Middle frontal gyrus (tissue), 1 donor: ENCODE data around the gene ABLIM2.
A peak's percentile ranks its signal among the peaks of the same experiment; 100 is the strongest.

Experiments used
- DNase-seq: peaks from one replicate; pipeline ENCODE4 v3.0.0-alpha.2; 2015; ENCODE audit warnings: low spot score; ENCODE audit errors: extremely low spot score

The ABLIM2 gene

GRCh38 chr4:8158710-8159536 is at the start of gene ABLIM2:
Gene ABLIM2 (minus strand): TSS chr4:8158813. CDS start chr4:8158689, 124 bp downstream.
- DNase-seq = peak; percentile 96

GRCh38 chr4:8207314-8207713 is 48.7 kb upstream of the ABLIM2 start:
- DNase-seq = no peak

- DNase-seq = no peak
Measured at GRCh38 chr4:8205749-8206611, 47.4 kb upstream of the ABLIM2 start.

- no peak for DNase-seq
Measured at GRCh38 chr4:8205241-8205707, 46.7 kb upstream of the ABLIM2 start.

GRCh38 chr4:8204576-8205227 is 46.1 kb upstream of the ABLIM2 start:
- DNase-seq = no peak

GRCh38 chr4:8203817-8204216 is 45.2 kb upstream of the ABLIM2 start:
- no peak for DNase-seq

GRCh38 chr4:8203052-8203401 is 44.4 kb upstream of the ABLIM2 start:
- no peak for DNase-seq

- no peak for DNase-seq
Measured at GRCh38 chr4:8202108-8203051, 43.8 kb upstream of the ABLIM2 start.

GRCh38 chr4:8201321-8201781 is 42.7 kb upstream of the ABLIM2 start:
- no peak for DNase-seq

- DNase-seq = no peak
Measured at GRCh38 chr4:8200302-8200975, 41.8 kb upstream of the ABLIM2 start.

- no peak for DNase-seq
Measured at GRCh38 chr4:8199594-8200301, 41.1 kb upstream of the ABLIM2 start.

- DNase-seq = no peak
Measured at GRCh38 chr4:8198906-8199593, 40.4 kb upstream of the ABLIM2 start, which contains the start of gene SH3TC1. Gene SH3TC1 (plus strand): TSS chr4:8199290. CDS start chr4:8205195, 5,905 bp downstream.

- no peak for DNase-seq
Measured at GRCh38 chr4:8198206-8198905, 39.7 kb upstream of the ABLIM2 start.

- DNase-seq = no peak
Measured at GRCh38 chr4:8197521-8197920, 38.9 kb upstream of the ABLIM2 start.

- DNase-seq = no peak
Measured at GRCh38 chr4:8195841-8196458, 37.3 kb upstream of the ABLIM2 start.

- DNase-seq = no peak
Measured at GRCh38 chr4:8195431-8195830, 36.8 kb upstream of the ABLIM2 start.
